HG03095 (cell line): Measurements from ENCODE around the gene C22orf42.
"Not testable (repeated sequence)": the region's sequence is repeated elsewhere in the genome, so short reads cannot be mapped to it uniquely, and the experiment has no call there.

Experiments
- ATAC-seq: cut with Tn5 transposase; IDR thresholded peaks from one replicate; pipeline ENCODE4 v1.9.1; 2021; ENCODE audit warnings: moderate library complexity; ENCODE audit not compliant: unreplicated experiment

Gene C22orf42

GRCh38 chr22:32185821-32186220 lies 26.7 kb upstream of the C22orf42 start:
- ATAC-seq, result no peak

GRCh38 chr22:32183625-32184024 lies 24.5 kb upstream of the C22orf42 start:
- ATAC-seq, result no peak

DNA sequence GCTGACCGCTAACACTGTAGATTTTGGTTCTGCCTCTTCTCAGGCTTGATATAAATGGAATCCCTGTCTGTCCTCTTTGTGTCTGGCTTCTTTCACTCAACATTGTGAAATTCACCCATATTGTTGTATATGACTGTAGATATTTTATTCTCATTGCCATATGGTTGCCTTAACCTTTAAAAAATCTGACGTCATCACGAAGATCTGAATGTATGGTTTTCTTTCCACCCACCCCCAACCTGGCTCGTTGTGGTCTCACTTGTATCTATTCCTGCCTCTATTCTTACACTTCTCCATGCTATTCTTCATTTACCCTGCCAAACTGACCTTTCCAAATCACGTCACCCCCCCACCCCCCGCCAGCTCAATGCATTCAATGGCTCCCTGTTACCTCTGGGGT lies 21.9 kb upstream of the C22orf42 start:
- no peak for ATAC-seq

DNA sequence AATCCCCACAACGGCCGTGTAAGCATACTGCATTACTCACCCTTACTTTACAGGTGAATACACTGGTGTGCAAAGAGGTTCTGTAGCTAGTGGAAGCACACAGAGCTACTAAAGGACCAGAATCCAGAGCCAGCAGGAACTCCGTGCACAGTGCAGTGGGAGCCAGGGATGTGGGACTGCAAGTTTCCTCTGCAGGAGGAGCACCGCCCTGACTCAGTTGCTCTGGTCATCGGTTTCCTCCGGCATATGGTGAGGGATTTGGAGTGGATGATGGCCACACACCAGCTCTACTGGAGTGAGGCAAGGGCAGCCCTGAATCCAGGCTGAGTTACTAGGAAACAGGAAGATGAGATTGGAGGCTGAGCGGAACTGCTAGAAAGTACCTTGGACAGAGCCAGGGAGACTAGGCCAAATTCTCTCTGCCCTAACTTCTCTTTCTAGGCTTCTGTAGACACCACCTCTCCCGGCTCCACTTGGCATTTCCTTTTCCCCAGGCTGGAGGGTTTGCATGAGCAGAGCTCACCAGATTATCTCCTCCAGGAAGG lies 18.2 kb upstream of the C22orf42 start:
- ATAC-seq, result no peak

DNA sequence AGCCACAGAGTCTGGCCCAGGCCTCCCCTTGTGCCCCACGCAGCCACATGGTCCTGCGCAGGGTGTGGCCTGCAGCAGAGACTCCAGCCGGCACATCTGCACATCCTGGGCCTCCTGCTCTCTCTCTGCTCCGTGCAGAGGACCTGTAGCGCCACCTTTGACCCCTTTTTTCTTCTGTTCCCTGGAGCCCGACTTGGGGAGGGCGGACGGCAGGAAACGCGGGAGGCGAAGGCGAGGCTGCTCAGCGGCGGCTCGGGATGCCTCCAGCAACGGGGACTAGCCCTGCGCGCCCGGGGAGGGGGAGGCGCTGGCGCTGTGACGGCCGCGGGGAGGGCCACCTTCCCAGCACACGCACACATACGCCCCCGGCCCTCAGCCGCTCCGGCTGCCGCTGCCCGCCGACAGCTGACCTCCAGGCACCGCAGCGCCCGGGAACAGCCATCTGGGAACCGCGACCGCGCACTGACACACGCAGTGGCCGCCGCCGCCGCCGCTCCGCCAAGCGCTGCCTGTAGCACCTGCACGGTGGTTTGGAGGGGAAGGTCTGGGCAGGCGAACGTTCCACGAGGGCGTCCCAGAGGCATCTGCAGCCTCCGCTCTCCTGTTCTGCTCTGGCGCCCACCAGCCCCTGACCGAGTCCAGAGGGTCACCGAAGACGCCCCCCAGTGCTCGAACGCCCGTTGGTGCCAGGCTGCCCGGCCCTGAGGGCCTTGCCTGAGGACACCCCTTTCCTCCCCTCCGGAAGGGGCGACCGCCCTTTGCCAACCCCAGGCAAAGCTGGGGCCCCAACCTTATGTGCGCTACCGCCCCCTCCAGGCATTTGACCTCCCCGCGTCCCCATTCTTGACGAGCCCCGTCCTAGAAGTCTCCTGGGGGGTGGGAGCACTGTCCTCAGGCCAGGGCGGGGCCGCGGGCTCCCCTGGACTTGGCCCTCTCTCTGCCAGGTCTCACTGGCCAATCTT lies 16.9 kb upstream of the C22orf42 start:
- no peak for ATAC-seq

DNA sequence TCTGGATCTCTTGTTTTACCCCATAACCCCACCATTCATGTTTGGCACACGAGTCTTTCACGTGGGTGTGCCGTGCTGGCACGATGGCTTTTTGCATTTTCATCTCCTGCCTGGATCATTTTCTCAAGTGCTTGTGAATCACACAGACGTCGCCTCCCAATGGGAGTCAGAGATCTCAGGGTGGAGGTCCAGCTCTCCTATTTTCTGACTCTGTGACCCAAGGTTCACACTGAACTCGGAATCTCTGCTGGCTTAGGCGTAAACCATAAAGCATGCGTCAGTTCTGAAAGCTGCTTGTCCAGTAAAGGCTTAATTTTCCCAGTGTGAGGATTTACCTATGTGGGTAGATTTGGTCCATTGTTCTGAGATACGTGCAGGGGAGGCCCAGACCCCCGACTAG lies 16.0 kb upstream of the C22orf42 start:
- no peak for ATAC-seq

DNA sequence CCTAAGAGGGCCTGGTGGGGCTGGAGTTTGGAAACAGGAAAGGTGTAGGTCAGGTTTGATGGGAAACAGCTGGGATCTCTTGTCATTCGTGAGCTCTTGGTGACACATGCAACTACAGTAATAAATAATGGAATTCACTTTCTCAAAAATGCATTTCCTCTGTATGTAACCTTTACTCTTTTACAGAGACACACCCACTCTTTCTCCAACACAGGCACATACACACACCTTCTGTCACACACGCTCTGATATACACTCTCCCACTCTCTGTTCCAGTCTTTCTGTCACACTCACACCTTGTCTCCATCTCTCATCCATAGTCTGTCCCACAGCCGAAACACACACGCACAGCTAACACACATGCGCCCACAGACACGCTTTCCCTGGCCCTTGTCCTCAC lies 6.6 kb upstream of the C22orf42 start:
- ATAC-seq, result no peak

DNA sequence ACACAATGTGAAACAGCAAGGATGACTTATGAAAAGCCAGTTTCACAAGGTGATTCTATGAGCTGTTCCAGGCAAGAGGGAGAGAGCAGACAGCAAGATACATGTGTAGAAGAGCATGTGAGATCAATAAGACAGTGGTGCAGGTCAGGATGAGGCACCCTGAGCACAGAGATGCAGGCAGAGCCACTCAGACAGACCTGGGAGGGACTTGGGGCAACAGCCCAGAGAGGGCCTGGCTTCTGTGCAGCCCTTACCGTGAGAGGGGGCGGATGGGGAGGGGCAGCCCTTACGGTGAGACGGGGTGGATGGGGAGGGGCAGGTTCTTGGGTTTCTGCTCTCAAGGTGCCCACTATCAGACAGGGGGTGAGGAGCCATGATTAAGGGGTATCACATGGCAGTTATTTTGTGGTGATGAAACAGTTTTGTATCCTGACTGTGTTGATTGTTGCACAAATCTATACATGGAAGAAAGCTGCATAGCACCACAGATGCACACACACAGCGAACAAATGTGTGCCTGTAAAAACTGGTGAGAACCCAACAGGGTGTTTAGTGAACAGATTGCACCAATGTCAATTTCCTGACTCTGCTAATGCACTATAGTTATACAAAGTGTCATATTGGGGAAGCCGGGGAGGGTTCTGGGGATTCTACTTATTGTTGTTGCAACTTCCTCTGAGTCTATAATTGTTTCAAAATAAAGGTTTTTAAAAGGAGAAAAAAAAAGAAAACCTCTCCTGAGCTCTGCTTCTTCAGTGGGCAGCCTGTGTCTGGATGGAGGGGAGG lies 5.2 kb upstream of the C22orf42 start:
- ATAC-seq, result no peak

GRCh38 chr22:32160411-32160810 lies 1.3 kb upstream of the C22orf42 start:
- not testable (repeated sequence) for ATAC-seq

DNA sequence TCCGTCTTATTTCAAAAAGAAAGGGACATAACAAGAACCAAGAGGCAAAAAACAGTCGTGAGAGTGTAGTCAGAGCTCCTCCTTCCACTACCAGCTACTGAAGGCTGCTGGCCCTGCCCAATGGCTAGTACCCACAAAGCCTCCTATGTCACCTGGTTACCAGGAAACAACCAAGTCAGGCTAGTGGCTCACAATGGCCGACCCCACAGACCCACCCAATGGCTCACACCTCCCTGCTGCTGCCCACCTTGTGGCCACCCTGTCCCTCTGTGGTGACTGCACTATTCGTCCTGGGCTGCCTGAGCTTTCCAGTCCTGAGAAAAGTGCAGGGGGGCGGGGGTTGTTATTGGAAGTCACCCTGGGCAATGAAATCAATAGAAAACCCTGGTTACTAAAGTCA lies 1.5 kb downstream of the C22orf42 start:
- not testable (repeated sequence) for ATAC-seq

DNA sequence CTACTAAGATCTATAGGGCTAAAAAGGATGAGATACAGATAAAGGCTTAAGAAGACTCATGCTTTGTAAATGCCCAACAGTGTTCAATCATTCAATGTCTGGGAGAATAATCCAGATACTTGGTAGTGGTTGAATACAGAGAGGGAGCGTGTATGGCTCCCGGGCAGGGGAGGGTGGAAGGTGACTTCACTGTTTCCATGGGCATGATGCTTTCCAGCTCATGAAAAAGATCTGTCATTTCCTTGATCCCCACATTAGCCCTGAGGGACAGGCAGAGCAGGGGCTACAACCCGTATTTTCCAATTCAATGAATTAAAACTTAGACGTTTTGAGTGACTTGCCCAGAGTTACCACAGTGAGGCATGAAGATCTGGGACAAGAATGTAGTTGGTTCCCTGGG lies 4.4 kb downstream of the C22orf42 start:
- ATAC-seq, result not testable (repeated sequence)

DNA sequence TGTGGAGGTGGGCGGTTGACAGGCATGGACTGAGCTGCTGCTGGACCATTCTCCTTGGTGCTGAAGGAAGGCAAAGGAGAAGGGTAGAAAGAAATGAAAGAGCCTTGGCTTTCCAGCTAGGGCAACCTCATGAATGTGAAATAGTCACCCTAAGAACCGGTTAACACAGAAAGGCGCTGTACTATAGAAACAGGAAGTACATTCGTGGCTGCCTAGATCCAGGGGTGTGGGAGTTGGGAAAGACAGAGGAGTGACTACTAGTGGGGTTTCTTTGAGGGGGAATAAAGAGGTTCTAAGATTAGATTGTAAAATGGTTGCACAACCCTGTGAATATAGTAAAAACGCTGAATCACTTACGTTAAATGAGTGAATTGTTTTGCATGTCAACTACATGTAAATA lies 7.5 kb downstream of the C22orf42 start:
- ATAC-seq, result not testable (repeated sequence)

DNA sequence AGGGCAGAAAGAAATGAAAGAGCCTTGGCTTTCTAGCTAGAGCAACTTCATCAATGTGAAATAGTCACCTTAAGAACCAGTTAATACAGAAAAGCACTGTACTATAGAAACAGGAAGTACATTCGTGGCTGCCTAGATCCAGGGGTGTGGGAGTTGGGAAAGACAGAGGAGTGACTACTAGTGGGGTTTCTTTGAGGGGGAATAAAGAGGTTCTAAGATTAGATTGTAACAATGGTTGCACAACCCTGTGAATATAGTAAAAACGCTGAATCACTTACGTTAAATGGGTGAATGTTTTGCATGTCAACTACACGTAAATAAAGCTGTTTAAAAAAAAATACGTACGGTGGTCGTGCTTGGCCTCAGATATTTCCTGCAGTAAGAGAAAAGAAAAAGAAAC lies 8.5 kb downstream of the C22orf42 start:
- ATAC-seq, result not testable (repeated sequence)

DNA sequence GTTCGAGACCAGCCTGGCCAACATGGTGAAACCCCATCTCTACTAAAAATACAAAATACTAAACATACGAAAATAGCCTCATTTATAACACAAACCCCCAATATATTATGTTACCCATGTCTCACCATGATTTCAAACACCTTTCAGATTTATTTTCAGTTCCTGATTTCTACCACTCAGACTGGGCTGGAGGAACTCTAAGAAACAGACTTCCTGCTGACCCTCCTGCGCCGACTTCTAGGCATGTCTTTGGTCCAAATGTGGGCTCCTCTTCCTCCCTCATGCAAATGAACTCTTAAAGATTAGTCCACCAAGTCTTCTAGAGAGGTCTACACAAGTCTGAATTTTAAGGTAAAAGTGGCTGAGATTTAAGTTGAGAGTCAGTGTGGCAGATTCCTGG lies 10.7 kb downstream of the C22orf42 start:
- ATAC-seq, result not testable (repeated sequence)

DNA sequence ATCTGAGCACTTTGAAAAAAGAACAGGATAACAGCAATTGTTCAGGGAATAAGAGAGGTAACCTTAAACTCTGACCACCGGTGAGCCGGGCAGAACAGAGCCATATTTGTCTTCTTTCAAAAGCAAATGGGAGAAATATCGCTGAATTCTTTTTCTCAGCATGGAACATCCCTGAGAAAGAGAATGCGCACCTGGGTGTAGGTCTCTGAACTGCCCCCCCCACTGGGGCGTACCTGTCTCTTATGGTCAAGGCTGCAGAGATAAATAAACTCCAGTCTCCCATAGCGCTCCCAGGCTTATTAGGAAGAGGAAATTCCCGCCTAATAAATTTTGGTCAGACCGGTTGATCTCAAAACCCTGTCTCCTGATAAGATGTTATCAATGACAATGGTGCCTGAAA lies 12.0 kb downstream of the C22orf42 start:
- ATAC-seq, result not testable (repeated sequence)

GRCh38 chr22:32144496-32145274 lies 14.4 kb downstream of the C22orf42 start:
- ATAC-seq, result no peak

GRCh38 chr22:32142600-32142999 lies 16.5 kb downstream of the C22orf42 start:
- ATAC-seq, result no peak

DNA sequence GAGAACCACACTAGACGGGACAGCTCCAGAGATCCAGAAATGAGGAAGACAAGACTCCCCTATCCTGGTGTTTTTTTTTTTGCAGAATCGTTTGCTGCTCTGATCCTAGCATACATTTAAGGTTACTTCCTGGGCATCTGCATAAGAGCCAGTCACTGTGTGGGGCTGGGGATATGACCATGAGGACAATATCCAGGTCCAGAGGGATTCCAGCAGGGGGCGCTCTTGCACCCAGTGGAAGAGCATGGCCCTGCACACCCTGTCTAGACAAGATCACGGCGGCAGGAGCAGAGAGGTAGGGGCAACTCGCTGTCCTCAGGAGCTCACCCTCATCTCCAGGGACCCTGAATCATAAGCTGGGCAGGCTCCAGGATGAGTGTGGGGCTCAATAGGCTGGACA lies 18.4 kb downstream of the C22orf42 start:
- not testable (repeated sequence) for ATAC-seq

DNA sequence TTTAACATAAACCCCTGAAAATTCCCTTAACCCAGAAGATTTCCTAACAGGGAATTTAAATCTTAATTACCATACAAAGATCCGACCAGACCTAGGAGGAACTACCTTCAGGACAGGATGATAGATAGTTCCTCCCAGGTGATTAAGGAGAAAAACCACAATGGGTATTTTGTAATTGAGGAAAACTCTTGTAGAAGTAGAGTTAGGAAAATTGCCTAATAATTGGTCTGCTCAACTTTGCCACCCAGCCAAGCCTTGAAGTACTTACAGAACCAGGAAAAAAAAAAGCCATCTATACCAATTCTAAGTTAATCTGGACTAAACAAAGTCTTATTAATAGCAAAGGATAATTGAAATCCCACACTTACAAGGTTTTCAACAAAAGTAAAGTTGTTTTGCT lies 20.5 kb downstream of the C22orf42 start:
- not testable (repeated sequence) for ATAC-seq

- not testable (repeated sequence) for ATAC-seq
Observed at GRCh38 chr22:32137731-32138324, 21.3 kb downstream of the C22orf42 start.
